ENCODE data around the gene ABL1.

ABL1 gene

DNA sequence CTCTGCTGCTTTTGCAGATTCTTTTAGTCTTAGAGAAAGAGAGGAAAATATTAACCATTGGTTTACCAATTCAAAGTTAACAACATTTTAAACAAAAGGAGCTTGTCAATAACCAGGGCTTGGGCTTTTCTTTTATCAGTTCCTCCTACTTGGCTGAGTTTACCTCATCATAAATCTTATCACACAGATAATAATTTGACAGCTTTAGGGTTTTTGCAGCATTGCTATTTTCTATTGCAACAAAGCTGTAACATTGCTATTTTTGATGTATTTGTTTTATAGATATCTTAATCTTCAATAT, 9.8 kb upstream of the ABL1 start:
- TF ChIP-seq POLR2AphosphoS5 (IDR thresholded peaks at IDR 0.05; ENCODE audit: low read depth, low read length) (no peak), FOXP2 (optimal IDR thresholded peaks at IDR 0.05; ENCODE audit: borderline replicate concordance, extremely low read depth, extremely low read length, insufficient read depth) (no peak), SIN3A (IDR thresholded peaks at IDR 0.05; ENCODE audit: borderline replicate concordance, insufficient read depth, low read length) (no peak), TAF1 (IDR thresholded peaks at IDR 0.05; ENCODE audit: borderline replicate concordance, insufficient read depth, low read length) (no peak)
- TF ChIP-seq, protein P1, sequence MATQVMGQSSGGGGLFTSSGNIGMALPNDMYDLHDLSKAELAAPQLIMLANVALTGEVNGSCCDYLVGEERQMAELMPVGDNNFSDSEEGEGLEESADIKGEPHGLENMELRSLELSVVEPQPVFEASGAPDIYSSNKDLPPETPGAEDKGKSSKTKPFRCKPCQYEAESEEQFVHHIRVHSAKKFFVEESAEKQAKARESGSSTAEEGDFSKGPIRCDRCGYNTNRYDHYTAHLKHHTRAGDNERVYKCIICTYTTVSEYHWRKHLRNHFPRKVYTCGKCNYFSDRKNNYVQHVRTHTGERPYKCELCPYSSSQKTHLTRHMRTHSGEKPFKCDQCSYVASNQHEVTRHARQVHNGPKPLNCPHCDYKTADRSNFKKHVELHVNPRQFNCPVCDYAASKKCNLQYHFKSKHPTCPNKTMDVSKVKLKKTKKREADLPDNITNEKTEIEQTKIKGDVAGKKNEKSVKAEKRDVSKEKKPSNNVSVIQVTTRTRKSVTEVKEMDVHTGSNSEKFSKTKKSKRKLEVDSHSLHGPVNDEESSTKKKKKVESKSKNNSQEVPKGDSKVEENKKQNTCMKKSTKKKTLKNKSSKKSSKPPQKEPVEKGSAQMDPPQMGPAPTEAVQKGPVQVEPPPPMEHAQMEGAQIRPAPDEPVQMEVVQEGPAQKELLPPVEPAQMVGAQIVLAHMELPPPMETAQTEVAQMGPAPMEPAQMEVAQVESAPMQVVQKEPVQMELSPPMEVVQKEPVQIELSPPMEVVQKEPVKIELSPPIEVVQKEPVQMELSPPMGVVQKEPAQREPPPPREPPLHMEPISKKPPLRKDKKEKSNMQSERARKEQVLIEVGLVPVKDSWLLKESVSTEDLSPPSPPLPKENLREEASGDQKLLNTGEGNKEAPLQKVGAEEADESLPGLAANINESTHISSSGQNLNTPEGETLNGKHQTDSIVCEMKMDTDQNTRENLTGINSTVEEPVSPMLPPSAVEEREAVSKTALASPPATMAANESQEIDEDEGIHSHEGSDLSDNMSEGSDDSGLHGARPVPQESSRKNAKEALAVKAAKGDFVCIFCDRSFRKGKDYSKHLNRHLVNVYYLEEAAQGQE (IDR thresholded peaks at IDR 0.05; ENCODE audit: insufficient read depth in 1 of 2, low read depth in 2 of 2, low read length in 2 of 2), result no peak

DNA sequence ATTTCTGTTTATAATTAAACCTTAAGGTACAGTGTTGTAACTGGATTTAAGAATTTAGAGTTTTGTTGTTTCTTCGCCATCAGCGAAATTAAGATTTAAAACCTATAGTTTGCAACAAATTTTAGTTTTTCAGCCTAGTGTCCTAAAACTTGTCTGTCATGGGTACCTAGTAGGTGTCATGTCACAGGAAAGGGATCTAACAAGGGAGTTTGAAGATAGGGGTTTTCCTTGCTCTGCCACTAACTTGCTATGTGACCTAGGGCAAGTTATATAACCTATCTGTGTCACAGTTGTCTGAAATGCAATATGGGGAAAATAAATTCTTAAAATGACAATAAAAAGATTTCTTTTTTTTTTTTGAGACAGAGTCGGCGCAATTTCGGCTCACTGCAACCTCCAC, 9.2 kb upstream of the ABL1 start:
- TF ChIP-seq SIN3A (IDR thresholded peaks at IDR 0.05; ENCODE audit: borderline replicate concordance, insufficient read depth, low read length) (no peak), FOXP2 (optimal IDR thresholded peaks at IDR 0.05; ENCODE audit: borderline replicate concordance, extremely low read depth, extremely low read length, insufficient read depth) (no peak), POLR2AphosphoS5 (IDR thresholded peaks at IDR 0.05; ENCODE audit: low read depth, low read length) (no peak), TAF1 (IDR thresholded peaks at IDR 0.05; ENCODE audit: borderline replicate concordance, insufficient read depth, low read length) (no peak)
- TF ChIP-seq, protein P1 (IDR thresholded peaks at IDR 0.05; ENCODE audit: insufficient read depth in 1 of 2, low read depth in 2 of 2, low read length in 2 of 2), result no peak

DNA sequence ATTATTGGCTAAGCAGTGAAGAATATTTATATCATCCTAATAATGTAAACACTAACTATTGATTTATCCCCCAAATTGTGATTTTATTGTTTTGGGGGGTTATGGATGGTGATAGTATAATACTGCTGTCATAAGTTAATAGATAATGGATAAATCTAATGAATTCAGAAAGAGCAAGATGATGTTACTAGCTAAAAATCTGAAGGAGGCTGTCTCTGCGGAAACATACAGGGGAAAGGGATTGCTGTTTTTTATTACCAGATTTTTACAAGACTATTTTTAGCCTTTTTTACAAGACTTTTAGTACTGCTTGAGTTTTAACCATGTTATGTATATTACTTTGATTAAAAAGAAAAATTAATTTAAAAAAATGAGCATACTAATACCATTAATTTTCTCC, 5.3 kb upstream of the ABL1 start:
- TF ChIP-seq, protein P1 (IDR thresholded peaks at IDR 0.05; ENCODE audit: insufficient read depth in 1 of 2, low read depth in 2 of 2, low read length in 2 of 2), result no peak
- TF ChIP-seq FOXP2 (optimal IDR thresholded peaks at IDR 0.05; ENCODE audit: borderline replicate concordance, extremely low read depth, extremely low read length, insufficient read depth), result no peak
- no peak for TF ChIP-seq TAF1 (IDR thresholded peaks at IDR 0.05; ENCODE audit: borderline replicate concordance, insufficient read depth, low read length)
- TF ChIP-seq SIN3A (IDR thresholded peaks at IDR 0.05; ENCODE audit: borderline replicate concordance, insufficient read depth, low read length), result no peak
- TF ChIP-seq POLR2AphosphoS5 (IDR thresholded peaks at IDR 0.05; ENCODE audit: low read depth, low read length), result no peak

DNA sequence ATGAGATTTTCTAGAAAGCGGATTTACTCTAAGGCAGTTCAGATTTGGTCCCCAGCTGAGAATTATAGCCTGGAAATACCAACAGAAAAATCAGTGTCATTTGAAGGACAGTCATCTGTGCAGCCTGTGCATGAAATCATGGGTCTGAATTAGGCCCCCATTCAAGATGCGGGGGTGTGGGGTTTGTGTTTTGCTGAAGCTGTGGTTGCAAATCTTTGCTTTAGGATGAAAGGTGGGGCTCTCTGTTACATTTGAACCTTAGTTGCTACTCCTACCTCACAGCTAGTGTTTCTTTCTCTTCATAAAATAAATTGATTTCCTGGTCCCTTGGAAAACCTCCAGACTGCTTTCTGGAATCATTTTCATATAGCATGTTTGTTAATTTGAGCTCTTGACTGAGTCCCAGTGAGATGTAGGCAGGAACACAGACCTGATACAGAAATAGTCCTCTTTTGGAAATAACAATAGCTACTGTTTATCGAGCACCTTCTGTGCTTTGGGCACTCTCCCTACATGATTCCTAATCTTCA, 4.8 kb upstream of the ABL1 start:
- TF ChIP-seq POLR2AphosphoS5 (IDR thresholded peaks at IDR 0.05; ENCODE audit: low read depth, low read length) (no peak), FOXP2 (optimal IDR thresholded peaks at IDR 0.05; ENCODE audit: borderline replicate concordance, extremely low read depth, extremely low read length, insufficient read depth) (no peak), TAF1 (IDR thresholded peaks at IDR 0.05; ENCODE audit: borderline replicate concordance, insufficient read depth, low read length) (no peak), SIN3A (IDR thresholded peaks at IDR 0.05; ENCODE audit: borderline replicate concordance, insufficient read depth, low read length) (no peak)
- TF ChIP-seq, protein P1 (IDR thresholded peaks at IDR 0.05; ENCODE audit: insufficient read depth in 1 of 2, low read depth in 2 of 2, low read length in 2 of 2), result no peak

DNA sequence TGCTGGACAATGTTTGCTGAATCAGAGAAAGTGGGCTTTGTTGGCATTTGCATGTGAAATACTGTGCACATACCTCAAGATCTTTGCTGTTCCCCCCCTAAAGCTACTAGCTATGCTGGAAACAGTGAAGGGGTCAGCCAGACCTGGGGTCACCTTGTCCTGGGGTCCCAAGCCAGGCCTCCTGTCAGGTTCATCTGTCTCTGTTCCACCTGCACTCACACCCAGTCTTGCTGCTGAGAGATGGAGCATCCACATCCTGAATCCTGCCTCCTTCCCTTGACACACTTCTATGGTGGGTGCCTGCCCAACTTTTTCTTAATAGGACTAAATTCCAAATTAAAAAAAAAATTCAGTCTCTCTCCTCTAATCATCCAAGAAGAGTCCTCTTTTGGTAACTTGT, 4.0 kb upstream of the ABL1 start:
- TF ChIP-seq POLR2AphosphoS5 (IDR thresholded peaks at IDR 0.05; ENCODE audit: low read depth, low read length), result no peak
- no peak for TF ChIP-seq FOXP2 (optimal IDR thresholded peaks at IDR 0.05; ENCODE audit: borderline replicate concordance, extremely low read depth, extremely low read length, insufficient read depth)
- TF ChIP-seq, protein P1 (IDR thresholded peaks at IDR 0.05; ENCODE audit: insufficient read depth in 1 of 2, low read depth in 2 of 2, low read length in 2 of 2), result no peak
- no peak for TF ChIP-seq TAF1 (IDR thresholded peaks at IDR 0.05; ENCODE audit: borderline replicate concordance, insufficient read depth, low read length)
- no peak for TF ChIP-seq SIN3A (IDR thresholded peaks at IDR 0.05; ENCODE audit: borderline replicate concordance, insufficient read depth, low read length)

Data from PFSK-1 (cell line).